K562 (cell line): ENCODE results near the gene ANO3. TPM values are rescaled to one million over a fixed set of nuclear protein-coding genes. Genes with fewer than 3 reads are reported as not detected.

Experiments
- ATAC-seq: fragments of 200-7000 bp; cut with Tn5 transposase; 3 replicates; pipeline ENCODE4 v1.9.1; 2020; ENCODE audit warnings: moderate library complexity
- BruUV-seq: library from RNA; stranded (reverse); fragments of 400-500 nt; replicated peaks from 2 replicates; lab custom pipeline; 2021; lab: Mats Ljungman, UMichigan
- CTCF ChIA-PET: fragments of 300-600 bp; formaldehyde crosslinking; extraction: SDS; loops from one replicate; lab custom pipeline; 2021; ENCODE audit warnings: low intra/inter-chr PET ratio; lab: Yijun Ruan, JAX
- POLR2A ChIA-PET: fragments of 300-600, 350-650 bp; sonication (Branson Sonifier 250); formaldehyde crosslinking; extraction: SDS; loops from one replicate; lab custom pipeline; 2021; ENCODE audit warnings: antibody characterized with exemption, inconsistent platforms; lab: Yijun Ruan, JAX
- DNase-seq, 4 experiments: peaks; one replicate each; pipeline versions ENCODE4 v3.0.0 to v3.0.0-alpha.2; 2011 to 2018; ENCODE audit warnings: low spot score in 3 of 4, mixed read lengths in 3 of 4; ENCODE audit errors: extremely low read depth in 1 of 4
- FAIRE-seq: peaks from 2 replicates; lab custom pipeline; 2011; peaks lifted over from hg19 to GRCh38; lab: Jason Lieb, UNC
- H2AFZ ChIP-seq: 2 replicates; pipeline ENCODE4 v1.6.0; 2011; ENCODE audit warnings: low read depth, low read length, control low read depth, inconsistent platforms
- H3K27ac ChIP-seq: fragments of 200-600 bp; 3 replicates; pipeline ENCODE4 v1.8.0; 2011; ENCODE audit warnings: low read depth, mild to moderate bottlenecking, control low read depth, inconsistent platforms, low read length, moderate library complexity, mixed read lengths; ENCODE audit errors: extremely low read depth
- H3K27me3 ChIP-seq, 2 experiments: fragments of 300-600 bp in 1 of 2; 2 replicates in 1 of 2; 3 replicates in 1 of 2; pipeline versions ENCODE4 v1.6.0 to v1.8.0; 2011; ENCODE audit warnings: inconsistent platforms in 2 of 2, low read length in 2 of 2, mild to moderate bottlenecking in 1 of 2, mixed read lengths in 1 of 2, moderate library complexity in 1 of 2; ENCODE audit not compliant: control insufficient read depth in 2 of 2, insufficient read depth in 2 of 2
- H3K36me3 ChIP-seq: fragments of 300-600 bp; 3 replicates; pipeline ENCODE4 v1.8.0; 2011; ENCODE audit warnings: mild to moderate bottlenecking, low read length, inconsistent platforms; ENCODE audit not compliant: control insufficient read depth, insufficient read depth
- H3K4me1 ChIP-seq, 2 experiments: fragments of 200-600 bp in 1 of 2; replicated peaks in 1 of 2; 2 replicates in 1 of 2; 3 replicates in 1 of 2; pipeline versions ENCODE4 v1.5.1 to v1.8.0; 2011; ENCODE audit warnings: inconsistent platforms in 2 of 2, low read length in 2 of 2, mild to moderate bottlenecking in 1 of 2, mixed read lengths in 1 of 2, moderate library complexity in 1 of 2; ENCODE audit not compliant: control insufficient read depth in 2 of 2, insufficient read depth in 2 of 2
- H3K4me2 ChIP-seq: 2 replicates; pipeline ENCODE4 v1.6.1; 2011; ENCODE audit warnings: low read length, control low read depth, inconsistent platforms, mixed read lengths; ENCODE audit not compliant: insufficient read depth
- H3K4me3 ChIP-seq: fragments of 200-600 bp; sonication (generic), shearing (Covaris generic); 2 replicates; pipeline ENCODE4 v1.5.1; 2016; ENCODE audit warnings: control low read depth, inconsistent platforms
- H3K79me2 ChIP-seq: fragments of 200-600 bp; 3 replicates; pipeline ENCODE4 v1.8.0; 2011; ENCODE audit warnings: low read length, inconsistent platforms; ENCODE audit not compliant: control insufficient read depth, insufficient read depth
- H3K9ac ChIP-seq, 2 experiments: 2 replicates each; pipeline versions ENCODE4 v1.6.0 to v1.6.1; 2011; ENCODE audit warnings: low read depth in 2 of 2, low read length in 2 of 2, control low read depth in 1 of 2, inconsistent platforms in 1 of 2, mild to moderate bottlenecking in 1 of 2, mixed read lengths in 1 of 2; ENCODE audit not compliant: insufficient read depth in 1 of 2
- H3K9me1 ChIP-seq: one replicate; pipeline ENCODE4 v1.6.0; 2011; ENCODE audit warnings: inconsistent platforms, mild to moderate bottlenecking, low read length, moderate library complexity; ENCODE audit not compliant: control insufficient read depth, insufficient read depth
- H3K9me3 ChIP-seq: replicated peaks from 2 replicates; pipeline ENCODE4 v1.5.1; 2011; ENCODE audit warnings: low read depth, low read length, inconsistent platforms; ENCODE audit not compliant: control insufficient read depth, insufficient read depth
- H4K20me1 ChIP-seq: replicated peaks from 2 replicates; pipeline ENCODE4 v1.6.1; 2011; ENCODE audit warnings: low read length, inconsistent platforms, mixed read lengths; ENCODE audit not compliant: control insufficient read depth, insufficient read depth
- CREB3L1 ChIP-seq: fragments of 450-650 bp; IDR thresholded peaks from 2 replicates; pipeline ENCODE4 v1.6.1; 2014; ENCODE audit warnings: low read depth, mild to moderate bottlenecking, moderate library complexity, borderline replicate concordance
- HDAC1 ChIP-seq, 2 experiments: fragments of 450-650 bp; IDR thresholded peaks; 2 replicates each; pipeline ENCODE4 v1.6.1; 2016 to 2017; ENCODE audit warnings: inconsistent platforms in 1 of 2, mild to moderate bottlenecking in 1 of 2, moderate library complexity in 1 of 2
- KAT8 ChIP-seq: fragments of 450-650 bp; IDR thresholded peaks from 2 replicates; pipeline ENCODE4 v1.6.1; 2016; ENCODE audit warnings: low read depth, mild to moderate bottlenecking
- KLF13 ChIP-seq: fragments of 450-650 bp; IDR thresholded peaks from 2 replicates; pipeline ENCODE4 v1.6.1; 2016; ENCODE audit warnings: missing genetic modification characterization, low read depth, mild to moderate bottlenecking, missing compliant biosample characterization, moderate library complexity, borderline replicate concordance
- RBBP5 ChIP-seq: fragments of 200-600 bp; sonication (generic); IDR thresholded peaks from 2 replicates; pipeline ENCODE4 v1.6.1; 2012; ENCODE audit warnings: borderline replicate concordance, mild to moderate bottlenecking, low read length, control low read depth, inconsistent platforms; ENCODE audit not compliant: insufficient read depth, poor library complexity, severe bottlenecking
- ZNF140 ChIP-seq: fragments of 250-450 bp; sonication (Bioruptor Pico); IDR thresholded peaks from 2 replicates; pipeline ENCODE4 v1.8.0; 2021; ENCODE audit warnings: moderate library complexity, mild to moderate bottlenecking, inconsistent platforms
- ZNF263 ChIP-seq: sonication (generic); formaldehyde crosslinking; IDR thresholded peaks from 2 replicates; pipeline ENCODE4 v1.8.0; 2022; ENCODE audit warnings: mild to moderate bottlenecking, missing genetic modification reagents, borderline replicate concordance
- WGBS: fragments of 100-300 bp; shearing (Covaris generic); methylation state at CpG from one replicate; pipeline ENCODE4 v1.1.6; 2016; ENCODE audit warnings: low coverage, mixed read lengths; ENCODE audit not compliant: insufficient coverage; ENCODE audit errors: missing lambda C conversion rate; 5-methylcytosine and 5-hydroxymethylcytosine counted together
- in situ Hi-C: fragments of 300-500 bp; cut with MboI; formaldehyde crosslinking; loops from 4 replicates; pipeline ENCODE4 v1.15.0; 2018; ENCODE audit warnings: inconsistent platforms, mixed read lengths
- intact Hi-C: fragments of 100-400 bp; cut with micrococcal nuclease; formaldehyde crosslinking; loops from 2 replicates; pipeline ENCODE4 v1.14.2; 2022
- polyA plus RNA-seq, 8 experiments: library from polyadenylated mRNA; depleted of rRNA in 4 of 8; stranded (reverse) in 5 of 8; unstranded in 3 of 8; fragments of >200 nt; fragmentation: Nextera tagmentation in 2 of 8; fragmentation: Illumina TruSeq in 1 of 8; extraction: Ambion mirVana in 2 of 8; extraction: Trizol in 1 of 8; gene quantifications; 2 replicates each; pipeline versions ENCODE4 v1.2.1 to v1.2.3, GENCODE V29; 2011 to 2014; ENCODE audit warnings: inconsistent platforms in 1 of 8, missing spikeins in 1 of 8
- total RNA-seq, 7 experiments: library from RNA; depleted of rRNA in 6 of 7; stranded (reverse); fragments of >200 nt in 6 of 7; fragmentation: Illumina TruSeq in 2 of 7; extraction: Trizol in 2 of 7; gene quantifications; 2 replicates each; pipeline versions ENCODE4 v1.2.1 to v1.2.3, GENCODE V29; 2011 to 2021; ENCODE audit warnings: low replicate concordance in 1 of 7

The ANO3 gene
- total and polyA plus RNA-seq, 9 of the 15 experiments (the other 6 are each of a cell fraction or from before 2014, with no cell fraction given): 0.01 to 0.13 (median 0.04) TPM; not detected in 1

- H4K20me1 ChIP-seq: no peaks in the 10 kb centered on the region
- H3K4me3 ChIP-seq: no peak overlapping the region
- DNase-seq (no peak), FAIRE-seq (no peak), ATAC-seq (no peak)
- no peak for TF ChIP-seq KAT8
- no peak for TF ChIP-seq HDAC1 (IDR thresholded peaks at IDR 0.05)
- no peak for TF ChIP-seq CREB3L1
- no peak for TF ChIP-seq ZNF263 (CRISPR knock-in tag)
- TF ChIP-seq RBBP5: no peak
- TF ChIP-seq ZNF140 (CRISPR knock-in tag): no peak
- no peak for TF ChIP-seq KLF13 (tag)
- H3K79me2 ChIP-seq: no peaks in the 10 kb centered on the region
- no peaks in the 10 kb centered on the region for H3K4me1 ChIP-seq
- no TSS peak for BruUV-seq
- no peak overlapping the region for H2AFZ ChIP-seq
- 8% methylated on average over 1 of the region's 1 CpG for WGBS
- H3K27me3 ChIP-seq: no peaks in the 10 kb centered on the region
- in situ Hi-C loops (no loop called here), intact Hi-C loops (no loop called here)
- ChIA-PET CTCF (no interaction called here), POLR2A (no interaction called here)
- H3K9ac ChIP-seq: no peak overlapping the region
- H3K9me3 ChIP-seq: no peaks in the 10 kb centered on the region
- H3K4me2 ChIP-seq: no peak overlapping the region
- H3K27ac ChIP-seq: no peak overlapping the region
- H3K9me1 ChIP-seq: no peaks in the 10 kb centered on the region
- H3K36me3 ChIP-seq: no peaks in the 10 kb centered on the region
Observed at GRCh38 chr11:26399336-26399735, 67.4 kb downstream of the ANO3 start.
